GM23338 (cell line): Measurements from ENCODE around the gene NOTCH1. TPM values are rescaled to one million over a fixed set of nuclear protein-coding genes. Genes with fewer than 3 reads are reported as not detected.

ENCODE experiments used
- ATAC-seq: fragments of 200-7000 bp; cut with Tn5 transposase; 3 replicates; pipeline ENCODE4 v1.9.1; 2020
- DNase-seq: peaks from one replicate; pipeline ENCODE4 v3.0.0-alpha.2; 2015; ENCODE audit warnings: low spot score
- H2AFZ ChIP-seq: fragments of 200-600 bp; sonication (generic); 2 replicates; pipeline ENCODE4 v1.8.0; 2016; ENCODE audit warnings: antibody characterized with exemption, mild to moderate bottlenecking, moderate library complexity
- H3F3A ChIP-seq: fragments of 200-600 bp; sonication (generic); replicated peaks from 2 replicates; pipeline ENCODE4 v1.8.0; 2017; ENCODE audit warnings: antibody characterized with exemption, mixed run types, low read depth
- H3K27ac ChIP-seq: fragments of 200-600 bp; sonication (generic); 2 replicates; pipeline ENCODE4 v1.6.1; 2016; ENCODE audit warnings: low read depth
- H3K27me3 ChIP-seq: fragments of 200-600 bp; sonication (generic); 2 replicates; pipeline ENCODE4 v1.8.0; 2016; ENCODE audit warnings: mild to moderate bottlenecking, mixed run types, moderate library complexity; ENCODE audit not compliant: insufficient read depth
- H3K36me3 ChIP-seq: fragments of 200-600 bp; sonication (generic); 2 replicates; pipeline ENCODE4 v1.8.0; 2016; ENCODE audit warnings: mild to moderate bottlenecking; ENCODE audit not compliant: insufficient read depth
- H3K4me1 ChIP-seq: fragments of 200-600 bp; sonication (generic); 2 replicates; pipeline ENCODE4 v1.8.0; 2016; ENCODE audit warnings: mild to moderate bottlenecking, moderate library complexity; ENCODE audit not compliant: insufficient read depth
- H3K4me2 ChIP-seq: fragments of 200-600 bp; sonication (generic); 2 replicates; pipeline ENCODE4 v1.7.1; 2017; ENCODE audit warnings: mixed run types
- H3K4me3 ChIP-seq: fragments of 200-600 bp; sonication (generic); 2 replicates; pipeline ENCODE4 v1.6.1; 2016; ENCODE audit warnings: mixed run types
- H3K79me2 ChIP-seq: fragments of 200-600 bp; sonication (generic); replicated peaks from 2 replicates; pipeline ENCODE4 v1.8.0; 2017; ENCODE audit warnings: mild to moderate bottlenecking; ENCODE audit not compliant: insufficient read depth
- H3K9me2 ChIP-seq: fragments of 200-600 bp; sonication (generic); 2 replicates; pipeline ENCODE4 v1.8.0; 2017; ENCODE audit not compliant: insufficient read depth
- H4K20me1 ChIP-seq: fragments of 200-600 bp; sonication (generic); replicated peaks from 2 replicates; pipeline ENCODE4 v1.8.0; 2017; ENCODE audit warnings: mild to moderate bottlenecking; ENCODE audit not compliant: insufficient read depth
- H3K27ac Mint-ChIP-seq: 2 replicates; pipeline ENCODE4 v1.8.0; 2020; ENCODE audit warnings: inconsistent platforms, mild to moderate bottlenecking, moderate library complexity, mixed read lengths
- H3K27me3 Mint-ChIP-seq: 3 replicates; pipeline ENCODE4 v1.8.0; 2022; ENCODE audit warnings: low read depth, mild to moderate bottlenecking, moderate library complexity, mixed read lengths, inconsistent platforms; ENCODE audit not compliant: insufficient read depth, poor library complexity
- H3K36me3 Mint-ChIP-seq: 3 replicates; pipeline ENCODE4 v1.8.0; 2021; ENCODE audit warnings: low read depth, mild to moderate bottlenecking, inconsistent platforms, moderate library complexity, mixed read lengths
- H3K4me1 Mint-ChIP-seq: 3 replicates; pipeline ENCODE4 v1.8.0; 2020; ENCODE audit warnings: mild to moderate bottlenecking, inconsistent platforms, mixed read lengths
- H3K4me3 Mint-ChIP-seq: 3 replicates; pipeline ENCODE4 v1.8.0; 2021; ENCODE audit warnings: moderate library complexity, mild to moderate bottlenecking, inconsistent platforms, mixed read lengths
- H3K9me3 Mint-ChIP-seq: 3 replicates; pipeline ENCODE4 v1.8.0; 2020; ENCODE audit warnings: moderate library complexity, mild to moderate bottlenecking, inconsistent platforms, mixed read lengths
- NANOG ChIP-seq: IDR thresholded peaks from 2 replicates; pipeline ENCODE4 v1.6.1; 2016; ENCODE audit warnings: antibody characterized with exemption, borderline replicate concordance
- POLR2AphosphoS5 ChIP-seq: IDR thresholded peaks from 2 replicates; pipeline ENCODE4 v1.6.1; 2016; ENCODE audit warnings: antibody characterized with exemption, low read depth
- STAT1 ChIP-seq: IDR thresholded peaks from one replicate; pipeline ENCODE4 v1.6.1; 2016; ENCODE audit warnings: antibody characterized with exemption; ENCODE audit not compliant: unreplicated experiment
- ZNF114 ChIP-seq: fragments of 250-450 bp; sonication (Bioruptor Pico); IDR thresholded peaks from 2 replicates; pipeline ENCODE4 v1.5.0; 2020; ENCODE audit warnings: mild to moderate bottlenecking, moderate library complexity
- ZNF331 ChIP-seq: fragments of 250-450 bp; sonication (Bioruptor Pico); IDR thresholded peaks from 2 replicates; pipeline ENCODE4 v1.5.0; 2020; ENCODE audit warnings: low read depth, mild to moderate bottlenecking, moderate library complexity
- polyA plus RNA-seq: library from polyadenylated mRNA; unstranded; fragments of >200 nt; fragmentation: Nextera tagmentation; extraction: Ambion mirVana; gene quantifications from 2 replicates; pipeline ENCODE4 v1.2.1, GENCODE V29; 2016
- total RNA-seq: library from RNA; depleted of rRNA; stranded (reverse); fragments of >200 nt; shearing (Covaris generic); gene quantifications from 2 replicates; pipeline ENCODE4 v1.2.3, GENCODE V29; 2014
- TF ChIP-seq, protein P1 (sequence below): fragments of 250-450 bp; sonication (Bioruptor Pico); IDR thresholded peaks from 2 replicates; pipeline ENCODE4 v1.5.0; 2020; ENCODE audit warnings: mild to moderate bottlenecking, moderate library complexity
- TF ChIP-seq, protein P2 (sequence below): IDR thresholded peaks from 2 replicates; pipeline ENCODE4 v1.6.1; 2016; ENCODE audit warnings: antibody characterized with exemption
- TF ChIP-seq, protein P3 (sequence below), 2 experiments: fragments of 200-600 bp in 1 of 2; sonication (generic) in 1 of 2; conservative IDR thresholded peaks; 2 replicates each; pipeline versions ENCODE4 v1.5.1 to v1.6.1; 2016 to 2017; ENCODE audit warnings: antibody characterized with exemption in 2 of 2, low read depth in 2 of 2, mild to moderate bottlenecking in 2 of 2, moderate library complexity in 1 of 2

NOTCH1 gene
- total and polyA plus RNA-seq, 2 experiments from 2014 or later, result 9.9 to 97.2 TPM

DNA sequence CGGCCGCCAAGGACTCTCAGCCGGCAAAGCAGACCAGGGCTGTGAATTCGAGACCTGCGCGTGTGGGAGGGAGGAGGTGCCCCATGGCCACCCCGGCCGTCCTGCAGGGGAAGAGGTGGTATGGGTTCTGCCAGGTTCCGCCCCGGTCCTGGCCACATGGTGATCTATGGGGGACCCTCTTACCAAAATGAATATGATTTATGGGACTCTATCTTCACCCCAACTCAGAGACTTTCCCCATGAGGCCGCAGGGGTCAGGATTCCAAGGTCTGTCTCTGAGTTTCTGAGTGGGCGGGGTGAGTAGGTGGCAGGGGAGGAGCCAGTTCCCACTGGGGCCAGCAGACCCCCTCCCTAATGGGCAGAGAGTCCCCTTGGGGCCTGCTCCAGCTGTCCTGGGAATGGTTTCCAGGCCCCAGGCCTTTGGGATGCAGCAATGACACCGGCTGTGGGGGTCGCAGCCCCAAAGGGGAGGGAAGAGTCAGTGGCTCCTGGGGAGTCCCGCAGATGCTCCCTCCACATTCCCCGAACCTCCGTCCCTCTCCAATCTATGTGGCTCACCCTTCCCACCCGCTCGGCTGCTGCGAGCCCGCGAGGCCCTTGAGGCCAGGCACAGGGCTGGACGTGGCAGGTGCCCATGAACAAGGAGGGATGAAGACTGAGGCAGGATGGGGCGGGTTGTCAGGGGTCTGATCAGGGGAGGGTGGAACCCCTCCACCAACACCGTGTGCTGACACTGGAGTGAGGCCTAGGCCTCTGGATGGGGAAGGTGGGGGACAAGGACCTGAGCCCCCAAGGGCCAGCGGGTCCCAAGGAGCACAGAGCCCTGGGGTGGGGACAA, 20.1 kb upstream of the NOTCH1 start (continued):
- TF ChIP-seq, protein P1, sequence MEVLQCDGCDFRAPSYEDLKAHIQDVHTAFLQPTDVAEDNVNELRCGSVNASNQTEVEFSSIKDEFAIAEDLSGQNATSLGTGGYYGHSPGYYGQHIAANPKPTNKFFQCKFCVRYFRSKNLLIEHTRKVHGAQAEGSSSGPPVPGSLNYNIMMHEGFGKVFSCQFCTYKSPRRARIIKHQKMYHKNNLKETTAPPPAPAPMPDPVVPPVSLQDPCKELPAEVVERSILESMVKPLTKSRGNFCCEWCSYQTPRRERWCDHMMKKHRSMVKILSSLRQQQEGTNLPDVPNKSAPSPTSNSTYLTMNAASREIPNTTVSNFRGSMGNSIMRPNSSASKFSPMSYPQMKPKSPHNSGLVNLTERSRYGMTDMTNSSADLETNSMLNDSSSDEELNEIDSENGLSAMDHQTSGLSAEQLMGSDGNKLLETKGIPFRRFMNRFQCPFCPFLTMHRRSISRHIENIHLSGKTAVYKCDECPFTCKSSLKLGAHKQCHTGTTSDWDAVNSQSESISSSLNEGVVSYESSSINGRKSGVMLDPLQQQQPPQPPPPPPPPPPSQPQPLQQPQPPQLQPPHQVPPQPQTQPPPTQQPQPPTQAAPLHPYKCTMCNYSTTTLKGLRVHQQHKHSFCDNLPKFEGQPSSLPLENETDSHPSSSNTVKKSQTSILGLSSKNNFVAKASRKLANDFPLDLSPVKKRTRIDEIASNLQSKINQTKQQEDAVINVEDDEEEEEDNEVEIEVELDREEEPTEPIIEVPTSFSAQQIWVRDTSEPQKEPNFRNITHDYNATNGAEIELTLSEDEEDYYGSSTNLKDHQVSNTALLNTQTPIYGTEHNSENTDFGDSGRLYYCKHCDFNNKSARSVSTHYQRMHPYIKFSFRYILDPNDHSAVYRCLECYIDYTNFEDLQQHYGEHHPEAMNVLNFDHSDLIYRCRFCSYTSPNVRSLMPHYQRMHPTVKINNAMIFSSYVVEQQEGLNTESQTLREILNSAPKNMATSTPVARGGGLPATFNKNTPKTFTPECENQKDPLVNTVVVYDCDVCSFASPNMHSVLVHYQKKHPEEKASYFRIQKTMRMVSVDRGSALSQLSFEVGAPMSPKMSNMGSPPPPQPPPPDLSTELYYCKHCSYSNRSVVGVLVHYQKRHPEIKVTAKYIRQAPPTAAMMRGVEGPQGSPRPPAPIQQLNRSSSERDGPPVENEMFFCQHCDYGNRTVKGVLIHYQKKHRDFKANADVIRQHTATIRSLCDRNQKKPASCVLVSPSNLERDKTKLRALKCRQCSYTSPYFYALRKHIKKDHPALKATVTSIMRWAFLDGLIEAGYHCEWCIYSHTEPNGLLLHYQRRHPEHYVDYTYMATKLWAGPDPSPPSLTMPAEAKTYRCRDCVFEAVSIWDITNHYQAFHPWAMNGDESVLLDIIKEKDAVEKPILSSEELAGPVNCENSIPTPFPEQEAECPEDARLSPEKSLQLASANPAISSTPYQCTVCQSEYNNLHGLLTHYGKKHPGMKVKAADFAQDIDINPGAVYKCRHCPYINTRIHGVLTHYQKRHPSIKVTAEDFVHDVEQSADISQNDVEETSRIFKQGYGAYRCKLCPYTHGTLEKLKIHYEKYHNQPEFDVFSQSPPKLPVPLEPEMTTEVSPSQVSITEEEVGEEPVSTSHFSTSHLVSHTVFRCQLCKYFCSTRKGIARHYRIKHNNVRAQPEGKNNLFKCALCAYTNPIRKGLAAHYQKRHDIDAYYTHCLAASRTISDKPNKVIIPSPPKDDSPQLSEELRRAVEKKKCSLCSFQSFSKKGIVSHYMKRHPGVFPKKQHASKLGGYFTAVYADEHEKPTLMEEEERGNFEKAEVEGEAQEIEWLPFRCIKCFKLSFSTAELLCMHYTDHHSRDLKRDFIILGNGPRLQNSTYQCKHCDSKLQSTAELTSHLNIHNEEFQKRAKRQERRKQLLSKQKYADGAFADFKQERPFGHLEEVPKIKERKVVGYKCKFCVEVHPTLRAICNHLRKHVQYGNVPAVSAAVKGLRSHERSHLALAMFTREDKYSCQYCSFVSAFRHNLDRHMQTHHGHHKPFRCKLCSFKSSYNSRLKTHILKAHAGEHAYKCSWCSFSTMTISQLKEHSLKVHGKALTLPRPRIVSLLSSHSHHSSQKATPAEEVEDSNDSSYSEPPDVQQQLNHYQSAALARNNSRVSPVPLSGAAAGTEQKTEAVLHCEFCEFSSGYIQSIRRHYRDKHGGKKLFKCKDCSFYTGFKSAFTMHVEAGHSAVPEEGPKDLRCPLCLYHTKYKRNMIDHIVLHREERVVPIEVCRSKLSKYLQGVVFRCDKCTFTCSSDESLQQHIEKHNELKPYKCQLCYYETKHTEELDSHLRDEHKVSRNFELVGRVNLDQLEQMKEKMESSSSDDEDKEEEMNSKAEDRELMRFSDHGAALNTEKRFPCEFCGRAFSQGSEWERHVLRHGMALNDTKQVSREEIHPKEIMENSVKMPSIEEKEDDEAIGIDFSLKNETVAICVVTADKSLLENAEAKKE, result no peak
- TF ChIP-seq STAT1, result no peak
- TF ChIP-seq ZNF114, result no peak
- TF ChIP-seq NANOG, result no peak
- no peak for TF ChIP-seq POLR2AphosphoS5
- TF ChIP-seq ZNF331 (CRISPR knock-in tag), result no peak
- TF ChIP-seq, protein P2, sequence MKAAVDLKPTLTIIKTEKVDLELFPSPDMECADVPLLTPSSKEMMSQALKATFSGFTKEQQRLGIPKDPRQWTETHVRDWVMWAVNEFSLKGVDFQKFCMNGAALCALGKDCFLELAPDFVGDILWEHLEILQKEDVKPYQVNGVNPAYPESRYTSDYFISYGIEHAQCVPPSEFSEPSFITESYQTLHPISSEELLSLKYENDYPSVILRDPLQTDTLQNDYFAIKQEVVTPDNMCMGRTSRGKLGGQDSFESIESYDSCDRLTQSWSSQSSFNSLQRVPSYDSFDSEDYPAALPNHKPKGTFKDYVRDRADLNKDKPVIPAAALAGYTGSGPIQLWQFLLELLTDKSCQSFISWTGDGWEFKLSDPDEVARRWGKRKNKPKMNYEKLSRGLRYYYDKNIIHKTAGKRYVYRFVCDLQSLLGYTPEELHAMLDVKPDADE, result no peak

DNA sequence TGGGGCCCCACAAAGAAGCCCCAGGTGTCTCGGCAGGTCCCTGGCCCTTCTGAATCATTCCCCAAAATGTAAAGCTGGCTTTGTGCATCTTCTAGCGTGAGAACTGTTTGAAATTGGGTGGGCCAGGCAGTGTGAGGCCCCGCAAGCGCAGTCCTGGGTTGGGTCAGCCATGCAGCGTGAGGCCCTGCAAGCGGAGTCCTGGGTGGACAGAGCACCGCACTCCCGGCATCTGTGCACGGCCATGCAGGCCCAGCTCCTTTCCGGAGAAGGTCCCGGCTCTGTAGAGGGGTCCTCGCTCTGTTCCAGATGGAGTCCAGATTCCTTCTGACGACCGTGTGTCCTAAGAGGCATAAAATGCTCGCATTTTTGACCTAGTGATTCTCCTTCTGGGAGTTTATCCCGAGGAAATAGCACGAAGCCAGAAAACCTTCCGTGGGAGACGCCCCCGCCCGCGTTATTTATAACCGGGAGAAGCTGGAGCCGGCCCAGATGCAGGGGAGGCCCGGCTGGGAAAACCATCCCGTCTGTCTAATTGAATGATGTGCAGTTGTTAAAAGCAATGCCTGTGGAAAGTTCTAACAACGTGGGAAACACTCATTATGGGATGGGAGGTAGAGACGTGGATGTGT, 19.4 kb upstream of the NOTCH1 start:
- no peaks in the 10 kb centered on the region for H3K9me2 ChIP-seq
- no peaks in the 10 kb centered on the region for H3K36me3 ChIP-seq
- peaks cover 11% of the 10 kb centered on the region for H3K27me3 Mint-ChIP-seq
- no peaks in the 10 kb centered on the region for H3K27me3 ChIP-seq
- peaks cover 36% of the 10 kb centered on the region for H3K4me1 Mint-ChIP-seq
- peaks cover 9% of the 10 kb centered on the region for H3K36me3 Mint-ChIP-seq
- no peak overlapping the region for H3K27ac Mint-ChIP-seq
- peaks cover 4% of the 10 kb centered on the region; the same call in 1 of the 2 replicates for H3K4me1 ChIP-seq
- DNase-seq (no peak), ATAC-seq (no peak)
- no peak overlapping the region for H2AFZ ChIP-seq
- H4K20me1 ChIP-seq, result no peaks in the 10 kb centered on the region
- no peak overlapping the region for H3K4me3 Mint-ChIP-seq
- H3F3A ChIP-seq, result peaks cover 9% of the 10 kb centered on the region; the same call in 1 of the 2 replicates
- no peaks in the 10 kb centered on the region for H3K79me2 ChIP-seq
- H3K9me3 Mint-ChIP-seq, result peaks cover 17% of the 10 kb centered on the region
- H3K4me2 ChIP-seq, result no peak overlapping the region
- H3K4me3 ChIP-seq, result no peak overlapping the region
- H3K27ac ChIP-seq, result no peak overlapping the region
- TF ChIP-seq ZNF114 (no peak), STAT1 (no peak), POLR2AphosphoS5 (no peak)
- TF ChIP-seq, protein P2, result no peak
- TF ChIP-seq, protein P3, sequence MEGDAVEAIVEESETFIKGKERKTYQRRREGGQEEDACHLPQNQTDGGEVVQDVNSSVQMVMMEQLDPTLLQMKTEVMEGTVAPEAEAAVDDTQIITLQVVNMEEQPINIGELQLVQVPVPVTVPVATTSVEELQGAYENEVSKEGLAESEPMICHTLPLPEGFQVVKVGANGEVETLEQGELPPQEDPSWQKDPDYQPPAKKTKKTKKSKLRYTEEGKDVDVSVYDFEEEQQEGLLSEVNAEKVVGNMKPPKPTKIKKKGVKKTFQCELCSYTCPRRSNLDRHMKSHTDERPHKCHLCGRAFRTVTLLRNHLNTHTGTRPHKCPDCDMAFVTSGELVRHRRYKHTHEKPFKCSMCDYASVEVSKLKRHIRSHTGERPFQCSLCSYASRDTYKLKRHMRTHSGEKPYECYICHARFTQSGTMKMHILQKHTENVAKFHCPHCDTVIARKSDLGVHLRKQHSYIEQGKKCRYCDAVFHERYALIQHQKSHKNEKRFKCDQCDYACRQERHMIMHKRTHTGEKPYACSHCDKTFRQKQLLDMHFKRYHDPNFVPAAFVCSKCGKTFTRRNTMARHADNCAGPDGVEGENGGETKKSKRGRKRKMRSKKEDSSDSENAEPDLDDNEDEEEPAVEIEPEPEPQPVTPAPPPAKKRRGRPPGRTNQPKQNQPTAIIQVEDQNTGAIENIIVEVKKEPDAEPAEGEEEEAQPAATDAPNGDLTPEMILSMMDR (conservative IDR thresholded peaks at IDR 0.05; ENCODE audit: low read depth in 2 of 2), result no peak
